Tibial artery (tissue), 4 donors: ENCODE measurements around the gene APBB2.

ENCODE experiments used
- DNase-seq, 2 donors: peaks; one replicate each; pipeline ENCODE4 v3.0.0-alpha.2; 2019
- H3K27ac ChIP-seq, 2 donors: fragments of 200-600 bp; sonication (generic) in 1 of 2; 1 replicate in 1 of 2; 2 replicates in 1 of 2; pipeline ENCODE4 v1.5.1; 2018 to 2019; ENCODE audit warnings: mild to moderate bottlenecking in 1 of 2
- H3K27me3 ChIP-seq, 2 donors: fragments of 200-600 bp; sonication (generic) in 1 of 2; one replicate each; pipeline versions ENCODE4 v1.5.1 to v1.6.0; 2016 to 2019
- H3K36me3 ChIP-seq, 3 donors: fragments of 200-600 bp; sonication (generic) in 2 of 3; one replicate each; pipeline ENCODE4 v1.5.1; 2016 to 2019; ENCODE audit warnings: mild to moderate bottlenecking in 2 of 3
- H3K4me1 ChIP-seq, 4 donors: fragments of 200-600 bp; sonication (generic) in 2 of 4; 1 replicate in 3 of 4; 2 replicates in 1 of 4; pipeline ENCODE4 v1.5.1; 2016 to 2019
- H3K4me3 ChIP-seq, 2 donors: fragments of 200-600 bp; sonication (generic) in 1 of 2; 1 replicate in 1 of 2; 2 replicates in 1 of 2; pipeline ENCODE4 v1.5.1; 2018 to 2019; ENCODE audit warnings: mild to moderate bottlenecking in 2 of 2
- H3K9me3 ChIP-seq, 3 donors: fragments of 200-600 bp; sonication (generic) in 1 of 3; one replicate each; pipeline ENCODE4 v1.5.1; 2016 to 2019
- CTCF ChIP-seq, 2 experiments: fragments of 200-600 bp in 1 of 2; fragments of 450-650 bp in 1 of 2; IDR thresholded peaks; one replicate each; pipeline ENCODE4 v1.5.1; 2017 to 2019; ENCODE audit warnings: antibody characterized with exemption in 2 of 2, mild to moderate bottlenecking in 1 of 2, moderate library complexity in 1 of 2
- intact Hi-C: fragments of 100-400 bp; cut with DNase I; formaldehyde crosslinking; loops from one replicate; pipeline ENCODE4 v1.15.0; 2023; ENCODE audit warnings: low total_unique reads

Gene APBB2

GRCh38 chr4:40842725-40843423 is 371.5 kb downstream of the APBB2 start:
- TF ChIP-seq CTCF (IDR thresholded peaks at IDR 0.05): no peak
- H3K27me3 ChIP-seq: no peaks in the 10 kb centered on the region
- H3K27ac ChIP-seq: no peak overlapping the region
- no peaks in the 10 kb centered on the region for H3K9me3 ChIP-seq
- intact Hi-C loops: no loop called here
- H3K36me3 ChIP-seq: no peaks in the 10 kb centered on the region
- no peak for DNase-seq
- H3K4me3 ChIP-seq: no peak overlapping the region
- H3K4me1 ChIP-seq: peaks cover 0 to 53% (median 23%) of the 10 kb centered on the region in 4 donors

GRCh38 chr4:40842318-40842717 is 372.0 kb downstream of the APBB2 start:
- no peak for TF ChIP-seq CTCF (IDR thresholded peaks at IDR 0.05)
- no peaks in the 10 kb centered on the region for H3K36me3 ChIP-seq
- no peaks in the 10 kb centered on the region for H3K9me3 ChIP-seq
- H3K27me3 ChIP-seq: no peaks in the 10 kb centered on the region
- intact Hi-C loops: no loop called here
- H3K27ac ChIP-seq: no peak overlapping the region
- peaks cover 0 to 58% (median 25%) of the 10 kb centered on the region in 4 donors for H3K4me1 ChIP-seq
- H3K4me3 ChIP-seq: no peak overlapping the region
- DNase-seq: no peak

DNA sequence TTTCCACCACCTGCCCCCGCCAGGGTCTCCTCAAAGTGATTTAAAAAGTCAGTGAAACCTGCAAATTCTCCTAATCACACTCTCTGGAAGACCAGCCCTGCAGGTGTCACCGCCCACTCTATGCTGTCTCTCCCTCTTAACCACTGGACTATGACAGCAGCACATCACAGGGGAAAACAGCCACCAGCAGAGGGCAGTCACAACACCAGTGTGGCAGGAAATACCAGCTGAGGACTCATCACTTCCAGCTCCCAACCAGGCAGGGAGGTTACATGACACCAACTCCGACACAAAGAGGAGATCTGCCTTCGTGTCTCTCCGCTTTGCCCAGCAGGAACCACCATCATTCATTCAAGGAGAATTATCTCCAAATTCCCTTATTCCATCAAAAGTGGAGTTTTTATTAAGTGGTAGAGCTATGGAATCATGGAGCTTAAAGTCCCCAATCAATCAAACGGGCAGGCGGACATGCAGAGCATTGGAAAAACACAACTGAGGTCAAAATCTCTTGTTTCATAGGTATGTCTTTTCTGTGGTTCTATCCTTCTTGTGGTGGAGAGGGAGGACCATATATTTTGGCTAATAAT is 373.3 kb downstream of the APBB2 start:
- DNase-seq: peak; percentile 82 to 84
- Histone ChIP-seq H3K9me3 (no peaks in the 10 kb centered on the region), H3K27ac (no peak overlapping the region), H3K36me3 (peaks cover 0 to 6% (median 0%) of the 10 kb centered on the region in 3 donors), H3K4me1 (peaks cover 0 to 60% (median 26%) of the 10 kb centered on the region in 4 donors), H3K4me3 (no peak overlapping the region), H3K27me3 (no peaks in the 10 kb centered on the region)
- TF ChIP-seq CTCF (IDR thresholded peaks at IDR 0.05): peak; percentile 55 to 66
- intact Hi-C loops: no loop called here

- intact Hi-C loops: no loop called here
- Histone ChIP-seq H3K27ac (no peak overlapping the region), H3K36me3 (peaks cover 0 to 12% (median 5%) of the 10 kb centered on the region in 3 donors), H3K9me3 (no peaks in the 10 kb centered on the region), H3K4me3 (no peak overlapping the region), H3K27me3 (no peaks in the 10 kb centered on the region), H3K4me1 (peaks cover 0 to 53% (median 23%) of the 10 kb centered on the region in 4 donors)
- no peak for DNase-seq
- no peak for TF ChIP-seq CTCF (IDR thresholded peaks at IDR 0.05)
These were observed 373.9 kb downstream of the APBB2 start for GRCh38 chr4:40840255-40840984.

GRCh38 chr4:40838742-40839141 is 375.6 kb downstream of the APBB2 start:
- H3K36me3 ChIP-seq: peaks cover 6 to 28% (median 20%) of the 10 kb centered on the region in 3 donors
- DNase-seq: no peak
- no peak overlapping the region for H3K27ac ChIP-seq

More at GRCh38 chr4:40838742-40839141, 375.6 kb downstream of the APBB2 start:
- H3K9me3 ChIP-seq: no peaks in the 10 kb centered on the region
- H3K4me3 ChIP-seq: no peak overlapping the region
- peaks cover 0 to 36% (median 10%) of the 10 kb centered on the region in 4 donors for H3K4me1 ChIP-seq
- intact Hi-C loops: no loop called here
- no peaks in the 10 kb centered on the region for H3K27me3 ChIP-seq
- no peak for TF ChIP-seq CTCF (IDR thresholded peaks at IDR 0.05)
